HFFc6 (cell line): Measurements from ENCODE around the gene TMEM212. TPM values are rescaled to one million over a fixed set of nuclear protein-coding genes. Genes with fewer than 3 reads are reported as not detected.

Experiments
- DNase-seq: peaks from one replicate; pipeline ENCODE4 v3.0.0-alpha.2; 2018
- H3K27ac Mint-ChIP-seq: 2 replicates; pipeline ENCODE4 v1.8.0; 2020; ENCODE audit warnings: mild to moderate bottlenecking, mixed read lengths
- H3K27me3 Mint-ChIP-seq: 2 replicates; pipeline ENCODE4 v1.8.0; 2021; ENCODE audit warnings: mild to moderate bottlenecking, moderate library complexity, mixed read lengths; ENCODE audit not compliant: insufficient read depth
- H3K36me3 Mint-ChIP-seq: 2 replicates; pipeline ENCODE4 v1.8.0; 2021; ENCODE audit warnings: low read depth, mixed read lengths
- H3K4me1 Mint-ChIP-seq: 2 replicates; pipeline ENCODE4 v1.8.0; 2020; ENCODE audit warnings: low read depth, mixed read lengths
- H3K4me3 Mint-ChIP-seq: 2 replicates; pipeline ENCODE4 v1.8.0; 2020; ENCODE audit warnings: mild to moderate bottlenecking, moderate library complexity, mixed read lengths
- H3K9me3 Mint-ChIP-seq: 2 replicates; pipeline ENCODE4 v1.8.0; 2020; ENCODE audit warnings: mild to moderate bottlenecking, mixed read lengths
- CTCF ChIP-seq: fragments of 200-600 bp; sonication (generic); IDR thresholded peaks from 2 replicates; pipeline ENCODE4 v1.5.0; 2021; ENCODE audit warnings: antibody characterized with exemption, mild to moderate bottlenecking
- total RNA-seq, 6 experiments: library from RNA; stranded (reverse); fragmentation: NEBNext Ultra II Directional; extraction: Animal tissue kit (Norgen Biotek cat#: 25700); gene quantifications; 2 replicates in 1 of 6; 3 replicates in 5 of 6; pipeline ENCODE4 v1.2.3, GENCODE V29; 2021

The TMEM212 gene
- total RNA-seq, 6 experiments from 2014 or later = not detected

GRCh38 chr3:171879472-171879871 lies 36.3 kb downstream of the TMEM212 start:
- peaks cover 43% of the 10 kb centered on the region for H3K4me1 Mint-ChIP-seq
- no peak for TF ChIP-seq CTCF
- no peaks in the 10 kb centered on the region for H3K9me3 Mint-ChIP-seq
- H3K36me3 Mint-ChIP-seq = no peaks in the 10 kb centered on the region
- no peaks in the 10 kb centered on the region for H3K27me3 Mint-ChIP-seq
- H3K4me3 Mint-ChIP-seq = no peak overlapping the region
- DNase-seq = no peak
- no peak overlapping the region for H3K27ac Mint-ChIP-seq

- no peak overlapping the region for H3K4me3 Mint-ChIP-seq
- no peaks in the 10 kb centered on the region for H3K9me3 Mint-ChIP-seq
- no peak overlapping the region for H3K27ac Mint-ChIP-seq
- H3K27me3 Mint-ChIP-seq = no peaks in the 10 kb centered on the region
- DNase-seq = no peak
- no peak for TF ChIP-seq CTCF
- peaks cover 35% of the 10 kb centered on the region for H3K4me1 Mint-ChIP-seq
- H3K36me3 Mint-ChIP-seq = no peaks in the 10 kb centered on the region
These were observed 37.1 kb downstream of the TMEM212 start for GRCh38 chr3:171880101-171880870.

GRCh38 chr3:171881251-171881650 lies 38.1 kb downstream of the TMEM212 start:
- Mint-ChIP-seq H3K9me3 (no peaks in the 10 kb centered on the region), H3K4me1 (peaks cover 25% of the 10 kb centered on the region), H3K27me3 (no peaks in the 10 kb centered on the region), H3K36me3 (no peaks in the 10 kb centered on the region), H3K4me3 (no peak overlapping the region), H3K27ac (no peak overlapping the region)
- no peak for TF ChIP-seq CTCF
- no peak for DNase-seq

GRCh38 chr3:171883257-171883892 lies 40.2 kb downstream of the TMEM212 start:
- Mint-ChIP-seq H3K27me3 (no peaks in the 10 kb centered on the region), H3K9me3 (no peaks in the 10 kb centered on the region), H3K4me3 (no peak overlapping the region), H3K4me1 (peaks cover 10% of the 10 kb centered on the region), H3K36me3 (no peaks in the 10 kb centered on the region), H3K27ac (no peak overlapping the region)
- no peak for TF ChIP-seq CTCF
- DNase-seq = no peak

GRCh38 chr3:171883893-171884279 lies 40.7 kb downstream of the TMEM212 start:
- H3K4me1 Mint-ChIP-seq = peaks cover 5% of the 10 kb centered on the region
- no peak overlapping the region for H3K27ac Mint-ChIP-seq

More at GRCh38 chr3:171883893-171884279, 40.7 kb downstream of the TMEM212 start:
- DNase-seq = no peak
- no peak for TF ChIP-seq CTCF
- H3K4me3 Mint-ChIP-seq = no peak overlapping the region
- no peaks in the 10 kb centered on the region for H3K36me3 Mint-ChIP-seq
- no peaks in the 10 kb centered on the region for H3K9me3 Mint-ChIP-seq
- H3K27me3 Mint-ChIP-seq = no peaks in the 10 kb centered on the region
